C4-2B (cell line): ENCODE data around the gene EGLN2.
"Not testable (repeated sequence)": the region's sequence is repeated elsewhere in the genome, so short reads cannot be mapped to it uniquely, and the experiment has no call there.

Experiments used
- H3K27ac ChIP-seq: fragments of 450-650 bp; 2 replicates; pipeline ENCODE4 v1.5.1; 2017
- CTCF ChIP-seq: fragments of 450-650 bp; conservative IDR thresholded peaks from 2 replicates; pipeline ENCODE4 v1.5.1; 2017; ENCODE audit warnings: mild to moderate bottlenecking
- ZFX ChIP-seq: fragments of 450-650 bp; IDR thresholded peaks from 2 replicates; pipeline ENCODE4 v1.6.1; 2017

EGLN2 gene

GRCh38 chr19:40755791-40756190 lies 43.2 kb upstream of the EGLN2 start:
- H3K27ac ChIP-seq, result no peak overlapping the region
- TF ChIP-seq CTCF (no peak), ZFX (no peak)

GRCh38 chr19:40756502-40757110 lies 42.4 kb upstream of the EGLN2 start:
- TF ChIP-seq CTCF (no peak), ZFX (no peak)
- no peak overlapping the region for H3K27ac ChIP-seq

- H3K27ac ChIP-seq, result no peak overlapping the region
- no peak for TF ChIP-seq ZFX
- TF ChIP-seq CTCF, result no peak
These were observed 40.5 kb upstream of the EGLN2 start for GRCh38 chr19:40758491-40758890.

- TF ChIP-seq CTCF (no peak), ZFX (no peak)
- H3K27ac ChIP-seq, result no peak overlapping the region
These were observed 39.6 kb upstream of the EGLN2 start for GRCh38 chr19:40759352-40759751.

- no peak overlapping the region for H3K27ac ChIP-seq
- TF ChIP-seq CTCF, result no peak
- no peak for TF ChIP-seq ZFX
These were observed 36.1 kb upstream of the EGLN2 start for GRCh38 chr19:40762754-40763470.

GRCh38 chr19:40763526-40763925 lies 35.5 kb upstream of the EGLN2 start:
- no peak overlapping the region for H3K27ac ChIP-seq
- TF ChIP-seq CTCF (no peak), ZFX (no peak)

- TF ChIP-seq ZFX (no peak), CTCF (no peak)
- no peak overlapping the region for H3K27ac ChIP-seq
These were observed 35.0 kb upstream of the EGLN2 start for GRCh38 chr19:40763963-40764362.

GRCh38 chr19:40766385-40766784 lies 32.6 kb upstream of the EGLN2 start:
- not testable (repeated sequence) for H3K27ac ChIP-seq
